Measurements from ENCODE around the gene CTBP2.

Gene CTBP2

GRCh38 chr10:124977161-124977560, 183.2 kb downstream of the CTBP2 start:
- DNase-seq (ENCODE audit: low read depth): no peak

GRCh38 chr10:124975977-124976514, 184.3 kb downstream of the CTBP2 start:
- DNase-seq (ENCODE audit: low read depth): no peak

- DNase-seq (ENCODE audit: low read depth): no peak
Observed at GRCh38 chr10:124974131-124974530, 186.2 kb downstream of the CTBP2 start.

- DNase-seq (ENCODE audit: low read depth): no peak
Observed at GRCh38 chr10:124972637-124973036, 187.7 kb downstream of the CTBP2 start.

- no peak for DNase-seq (ENCODE audit: low read depth)
Observed at GRCh38 chr10:124971276-124971675, 189.1 kb downstream of the CTBP2 start.

GRCh38 chr10:124967255-124967654, 193.1 kb downstream of the CTBP2 start:
- no peak for DNase-seq (ENCODE audit: low read depth)

- DNase-seq (ENCODE audit: low read depth): no peak
Observed at GRCh38 chr10:124966008-124966407, 194.4 kb downstream of the CTBP2 start.

GRCh38 chr10:124963866-124964720, 196.3 kb downstream of the CTBP2 start:
- DNase-seq (ENCODE audit: low read depth): no peak

GRCh38 chr10:124962421-124962820, 197.9 kb downstream of the CTBP2 start:
- no peak for DNase-seq (ENCODE audit: low read depth)

GRCh38 chr10:124961248-124961570, 199.2 kb downstream of the CTBP2 start:
- no peak for DNase-seq (ENCODE audit: low read depth)

GRCh38 chr10:124959564-124959963, 200.8 kb downstream of the CTBP2 start:
- DNase-seq (ENCODE audit: low read depth): no peak

GRCh38 chr10:124957404-124957947, 202.9 kb downstream of the CTBP2 start:
- no peak for DNase-seq (ENCODE audit: low read depth)

GRCh38 chr10:124956764-124957163, 203.6 kb downstream of the CTBP2 start:
- DNase-seq (ENCODE audit: low read depth): no peak

- no peak for DNase-seq (ENCODE audit: low read depth)
Observed at GRCh38 chr10:124955868-124956267, 204.5 kb downstream of the CTBP2 start.

GRCh38 chr10:124955243-124955642, 205.1 kb downstream of the CTBP2 start:
- no peak for DNase-seq (ENCODE audit: low read depth)

GRCh38 chr10:124953421-124953820, 206.9 kb downstream of the CTBP2 start:
- no peak for DNase-seq (ENCODE audit: low read depth)

- DNase-seq (ENCODE audit: low read depth): no peak
Observed at GRCh38 chr10:124952123-124952522, 208.2 kb downstream of the CTBP2 start.

GRCh38 chr10:124949543-124949942, 210.8 kb downstream of the CTBP2 start:
- DNase-seq (ENCODE audit: low read depth): no peak

GRCh38 chr10:124946945-124947344, 213.4 kb downstream of the CTBP2 start:
- DNase-seq (ENCODE audit: low read depth): no peak

- peak; percentile 46 for DNase-seq (ENCODE audit: low read depth)
Observed at GRCh38 chr10:124944982-124945381, 215.4 kb downstream of the CTBP2 start.

- DNase-seq (ENCODE audit: low read depth): peak; percentile 87
Observed at GRCh38 chr10:124943301-124944092, 216.9 kb downstream of the CTBP2 start.

- no peak for DNase-seq (ENCODE audit: low read depth)
Observed at GRCh38 chr10:124942317-124943169, 217.8 kb downstream of the CTBP2 start.

All from GM04503 (cell line).